CD4-positive, alpha-beta memory T cell (primary cell): ENCODE data around the gene PUDP. TPM values are rescaled to one million over a fixed set of nuclear protein-coding genes. Genes with fewer than 3 reads are reported as not detected.

Source experiments
- CTCF ChIA-PET: fragments of 350-600 bp; sonication (Branson Sonifier 250); formaldehyde crosslinking; loops from one replicate; lab custom pipeline; 2021; ENCODE audit warnings: inconsistent platforms; ENCODE audit not compliant: partially characterized antibody; lab: Charles Lee
- POLR2A ChIA-PET: fragments of 350-600 bp; sonication (Branson Sonifier 250); formaldehyde crosslinking; loops from one replicate; lab custom pipeline; 2021; ENCODE audit not compliant: partially characterized antibody; lab: Charles Lee
- DNase-seq, 5 donors: peaks; one replicate each; pipeline versions ENCODE4 v3.0.0 to v3.0.0-alpha.2; 2020 to 2022; ENCODE audit warnings: mixed read lengths in 1 of 5
- H3K27ac ChIP-seq: one replicate; pipeline ENCODE4 v1.7.0; 2013; ENCODE audit warnings: low read depth, low read length
- H3K27me3 ChIP-seq: 2 replicates; pipeline ENCODE4 v1.7.0; 2013; ENCODE audit warnings: mild to moderate bottlenecking, low read length, moderate library complexity; ENCODE audit not compliant: insufficient read depth
- H3K36me3 ChIP-seq: 2 replicates; pipeline ENCODE4 v1.7.0; 2013; ENCODE audit warnings: mild to moderate bottlenecking, low read length, moderate library complexity; ENCODE audit not compliant: insufficient read depth
- H3K4me1 ChIP-seq: 2 replicates; pipeline ENCODE4 v1.7.0; 2013; ENCODE audit warnings: mild to moderate bottlenecking, low read length, moderate library complexity; ENCODE audit not compliant: insufficient read depth
- H3K4me3 ChIP-seq, 2 donors: one replicate each; pipeline ENCODE4 v1.7.0; 2013; ENCODE audit warnings: low read length in 2 of 2, mild to moderate bottlenecking in 1 of 2
- H3K9me3 ChIP-seq, 2 donors: one replicate each; pipeline ENCODE4 v1.7.0; 2013; ENCODE audit warnings: low read length in 2 of 2, control low read depth in 1 of 2; ENCODE audit not compliant: control insufficient read depth in 1 of 2
- H3K27ac Mint-ChIP-seq, 7 donors: one replicate each; pipeline ENCODE4 v1.8.0; 2020 to 2021; ENCODE audit warnings: mixed read lengths in 7 of 7, mild to moderate bottlenecking in 6 of 7, inconsistent platforms in 3 of 7, moderate library complexity in 3 of 7
- H3K27me3 Mint-ChIP-seq, 2 donors: one replicate each; pipeline ENCODE4 v1.8.0; 2020 to 2021; ENCODE audit warnings: mixed read lengths in 2 of 2
- H3K36me3 Mint-ChIP-seq, 2 donors: one replicate each; pipeline ENCODE4 v1.8.0; 2020 to 2021; ENCODE audit warnings: mixed read lengths in 2 of 2, inconsistent platforms in 1 of 2, mild to moderate bottlenecking in 1 of 2
- H3K4me1 Mint-ChIP-seq, 4 donors: one replicate each; pipeline ENCODE4 v1.8.0; 2020 to 2021; ENCODE audit warnings: mixed read lengths in 4 of 4, mild to moderate bottlenecking in 1 of 4
- H3K4me3 Mint-ChIP-seq, 8 donors: one replicate each; pipeline ENCODE4 v1.8.0; 2020 to 2021; ENCODE audit warnings: mixed read lengths in 8 of 8, mild to moderate bottlenecking in 7 of 8, moderate library complexity in 6 of 8, inconsistent platforms in 3 of 8
- H3K9me3 Mint-ChIP-seq, 8 donors: one replicate each; pipeline ENCODE4 v1.8.0; 2020 to 2021; ENCODE audit warnings: mixed read lengths in 8 of 8, mild to moderate bottlenecking in 5 of 8, inconsistent platforms in 3 of 8, moderate library complexity in 1 of 8
- intact Hi-C: fragments of 100-400 bp; cut with micrococcal nuclease; formaldehyde crosslinking; loops from one replicate; pipeline ENCODE4 v1.15.1; 2023
- polyA plus RNA-seq, 2 donors: library from polyadenylated mRNA; unstranded; fragments of 300-500 nt; fragmentation: Illumina TruSeq; gene quantifications; one replicate each; pipeline ENCODE4 v1.2.3, GENCODE V29; 2021
- total RNA-seq, 2 experiments: library from RNA; stranded (reverse); gene quantifications; one replicate each; pipeline ENCODE4 v1.2.3, GENCODE V29; 2021

Gene PUDP
- total and polyA plus RNA-seq, 4 experiments from 2014 or later = 10.7 to 22.5 (median 16.4) TPM

GRCh38 chrX:7076245-7076661 lies 71.7 kb downstream of the PUDP start:
- CTCF ChIA-PET = no interaction called here
- H3K4me1 ChIP-seq = peaks cover 8% of the 10 kb centered on the region
- no peaks in the 10 kb centered on the region for H3K27me3 Mint-ChIP-seq
- H3K4me3 Mint-ChIP-seq = no peak overlapping the region
- H3K36me3 Mint-ChIP-seq = peaks cover 3 to 28% of the 10 kb centered on the region in 2 donors
- H3K4me3 ChIP-seq = no peak overlapping the region
- no peaks in the 10 kb centered on the region for H3K36me3 ChIP-seq
- peaks cover 5 to 35% (median 12%) of the 10 kb centered on the region in 4 donors for H3K4me1 Mint-ChIP-seq
- H3K9me3 Mint-ChIP-seq = no peaks in the 10 kb centered on the region
- no peaks in the 10 kb centered on the region for H3K27me3 ChIP-seq
- DNase-seq = no peak
- H3K27ac Mint-ChIP-seq = no peak overlapping the region
- POLR2A ChIA-PET = no interaction called here
- no peaks in the 10 kb centered on the region for H3K9me3 ChIP-seq
- no peak overlapping the region for H3K27ac ChIP-seq
- intact Hi-C loops = no loop called here

- no peaks in the 10 kb centered on the region for H3K9me3 ChIP-seq
- H3K4me1 Mint-ChIP-seq = peaks cover 5 to 33% (median 16%) of the 10 kb centered on the region in 4 donors
- POLR2A ChIA-PET = no interaction called here
- intact Hi-C loops = no loop called here
- DNase-seq = no peak
- no peaks in the 10 kb centered on the region for H3K9me3 Mint-ChIP-seq
- no peaks in the 10 kb centered on the region for H3K27me3 Mint-ChIP-seq
- no peaks in the 10 kb centered on the region for H3K27me3 ChIP-seq
- no peak overlapping the region for H3K4me3 Mint-ChIP-seq
- H3K36me3 Mint-ChIP-seq = peaks cover 5 to 34% of the 10 kb centered on the region in 2 donors
- CTCF ChIA-PET = no interaction called here
- H3K27ac ChIP-seq = no peak overlapping the region
- H3K4me3 ChIP-seq = no peak overlapping the region
- H3K4me1 ChIP-seq = peaks cover 8% of the 10 kb centered on the region
- H3K27ac Mint-ChIP-seq = peak overlapping the region in 1 of 7 donors; percentile 6
- H3K36me3 ChIP-seq = no peaks in the 10 kb centered on the region
Observed at GRCh38 chrX:7074908-7075204, 73.1 kb downstream of the PUDP start.

- Histone ChIP-seq H3K27ac (no peak overlapping the region), H3K36me3 (no peaks in the 10 kb centered on the region), H3K9me3 (no peaks in the 10 kb centered on the region), H3K4me3 (no peak overlapping the region), H3K4me1 (peaks cover 11% of the 10 kb centered on the region), H3K27me3 (no peaks in the 10 kb centered on the region)
- H3K4me1 Mint-ChIP-seq = peaks cover 10 to 38% (median 20%) of the 10 kb centered on the region in 4 donors
- H3K9me3 Mint-ChIP-seq = no peaks in the 10 kb centered on the region
- peaks cover 5 to 38% of the 10 kb centered on the region in 2 donors for H3K36me3 Mint-ChIP-seq
- peak overlapping the region in 4 of 7 donors; percentile 16 to 38 (median 36) for H3K27ac Mint-ChIP-seq
- H3K27me3 Mint-ChIP-seq = no peaks in the 10 kb centered on the region
- DNase-seq = peak in 1 of 5 donors; percentile 24
- H3K4me3 Mint-ChIP-seq = peak overlapping the region in 4 of 8 donors; percentile 9 to 30 (median 18)
- CTCF ChIA-PET = no interaction called here
- intact Hi-C loops = no loop called here
- POLR2A ChIA-PET = interaction anchor here (1.1 kb wide), 1 partner anchor 9 kb away, joined by 3 read pairs; no protein-coding TSS in a partner anchor
Observed at GRCh38 chrX:7074148-7074907, 73.6 kb downstream of the PUDP start.

GRCh38 chrX:7073336-7073735 lies 74.6 kb downstream of the PUDP start:
- Histone ChIP-seq H3K27ac (no peak overlapping the region), H3K9me3 (no peaks in the 10 kb centered on the region), H3K27me3 (no peaks in the 10 kb centered on the region), H3K36me3 (no peaks in the 10 kb centered on the region), H3K4me1 (peaks cover 19% of the 10 kb centered on the region), H3K4me3 (no peak overlapping the region)
- Mint-ChIP-seq H3K27ac (peak overlapping the region in 1 of 7 donors; percentile 55), H3K4me1 (peaks cover 19 to 48% (median 28%) of the 10 kb centered on the region in 4 donors), H3K27me3 (no peaks in the 10 kb centered on the region), H3K4me3 (no peak overlapping the region), H3K9me3 (no peaks in the 10 kb centered on the region), H3K36me3 (peaks cover 10 to 41% of the 10 kb centered on the region in 2 donors)
- ChIA-PET POLR2A (interaction anchor here (1.1 kb wide), 1 partner anchor 10 kb away, joined by 3 read pairs; no protein-coding TSS in a partner anchor), CTCF (interaction anchor here (0.9 kb wide), 1 partner anchor 18 kb away, joined by 3 read pairs; no protein-coding TSS in a partner anchor)
- no peak for DNase-seq
- intact Hi-C loops = no loop called here

GRCh38 chrX:7072856-7073255 lies 75.1 kb downstream of the PUDP start:
- H3K4me1 ChIP-seq = peaks cover 19% of the 10 kb centered on the region
- no peaks in the 10 kb centered on the region for H3K9me3 Mint-ChIP-seq
- DNase-seq = no peak
- POLR2A ChIA-PET = no interaction called here
- H3K9me3 ChIP-seq = no peaks in the 10 kb centered on the region
- peaks cover 20 to 51% (median 31%) of the 10 kb centered on the region in 4 donors for H3K4me1 Mint-ChIP-seq
- H3K4me3 Mint-ChIP-seq = no peak overlapping the region
- no peak overlapping the region for H3K4me3 ChIP-seq
- no peak overlapping the region for H3K27ac Mint-ChIP-seq
- no peaks in the 10 kb centered on the region for H3K36me3 ChIP-seq
- CTCF ChIA-PET = interaction anchor here (0.9 kb wide), 1 partner anchor 19 kb away, joined by 3 read pairs; no protein-coding TSS in a partner anchor
- intact Hi-C loops = no loop called here
- peaks cover 10 to 46% of the 10 kb centered on the region in 2 donors for H3K36me3 Mint-ChIP-seq
- no peaks in the 10 kb centered on the region for H3K27me3 Mint-ChIP-seq
- no peaks in the 10 kb centered on the region for H3K27me3 ChIP-seq
- no peak overlapping the region for H3K27ac ChIP-seq

- peaks cover 19% of the 10 kb centered on the region for H3K4me1 ChIP-seq
- no peaks in the 10 kb centered on the region for H3K27me3 Mint-ChIP-seq
- peak overlapping the region in 1 of 7 donors; percentile 62 for H3K27ac Mint-ChIP-seq
- no peaks in the 10 kb centered on the region for H3K27me3 ChIP-seq
- no peak overlapping the region for H3K4me3 Mint-ChIP-seq
- intact Hi-C loops = no loop called here
- no peak overlapping the region for H3K4me3 ChIP-seq
- ChIA-PET POLR2A (no interaction called here), CTCF (no interaction called here)
- H3K36me3 ChIP-seq = no peaks in the 10 kb centered on the region
- H3K36me3 Mint-ChIP-seq = peaks cover 10 to 51% of the 10 kb centered on the region in 2 donors
- H3K9me3 ChIP-seq = no peaks in the 10 kb centered on the region
- no peaks in the 10 kb centered on the region for H3K9me3 Mint-ChIP-seq
- no peak for DNase-seq
- H3K27ac ChIP-seq = no peak overlapping the region
- peaks cover 23 to 49% (median 34%) of the 10 kb centered on the region in 4 donors for H3K4me1 Mint-ChIP-seq
Observed at GRCh38 chrX:7071390-7071789, 76.6 kb downstream of the PUDP start.

GRCh38 chrX:7069556-7069955 lies 78.4 kb downstream of the PUDP start:
- Mint-ChIP-seq H3K27ac (peak overlapping the region in 4 of 7 donors; percentile 27 to 85 (median 80)), H3K4me3 (peak overlapping the region in 5 of 8 donors; percentile 4 to 59 (median 37)), H3K36me3 (peaks cover 11 to 48% of the 10 kb centered on the region in 2 donors), H3K27me3 (no peaks in the 10 kb centered on the region), H3K9me3 (no peaks in the 10 kb centered on the region), H3K4me1 (peaks cover 23 to 40% (median 33%) of the 10 kb centered on the region in 4 donors)
- peaks cover 14% of the 10 kb centered on the region for H3K4me1 ChIP-seq
- no peak overlapping the region for H3K27ac ChIP-seq
- no peak for DNase-seq
- POLR2A ChIA-PET = no interaction called here
- H3K36me3 ChIP-seq = no peaks in the 10 kb centered on the region
- intact Hi-C loops = loop anchor here (10.0 kb wide), 2 partner anchors 105 to 855 kb away; partner anchors contain the start of gene PNPLA4
- no peak overlapping the region for H3K4me3 ChIP-seq
- no peaks in the 10 kb centered on the region for H3K9me3 ChIP-seq
- CTCF ChIA-PET = no interaction called here
- H3K27me3 ChIP-seq = no peaks in the 10 kb centered on the region
